ENCODE measurements around the gene GALNT10.

GALNT10 gene

DNA sequence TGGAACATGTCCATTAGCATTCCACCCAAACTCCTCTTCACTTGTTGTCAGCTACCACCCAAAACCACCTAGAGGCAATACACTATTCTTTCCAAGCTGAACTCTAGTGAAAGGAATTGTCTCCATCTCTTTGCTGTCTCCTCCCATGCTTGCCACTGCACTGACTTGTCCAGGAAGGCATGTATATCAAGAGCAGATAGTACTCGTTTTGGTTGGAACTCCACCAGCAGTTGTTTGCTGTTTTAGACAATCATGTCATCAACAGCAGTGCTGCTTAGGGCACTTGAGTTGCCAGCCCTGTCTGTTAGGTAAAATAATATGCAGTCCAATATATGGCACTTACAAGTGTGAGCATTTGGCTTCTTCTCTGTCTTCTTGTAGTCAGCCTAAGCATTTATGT lies 175.3 kb downstream of the GALNT10 start:
- no peak for DNase-seq

- no peak for DNase-seq
Measured at GRCh38 chr5:154366353-154366752, 175.8 kb downstream of the GALNT10 start.

DNA sequence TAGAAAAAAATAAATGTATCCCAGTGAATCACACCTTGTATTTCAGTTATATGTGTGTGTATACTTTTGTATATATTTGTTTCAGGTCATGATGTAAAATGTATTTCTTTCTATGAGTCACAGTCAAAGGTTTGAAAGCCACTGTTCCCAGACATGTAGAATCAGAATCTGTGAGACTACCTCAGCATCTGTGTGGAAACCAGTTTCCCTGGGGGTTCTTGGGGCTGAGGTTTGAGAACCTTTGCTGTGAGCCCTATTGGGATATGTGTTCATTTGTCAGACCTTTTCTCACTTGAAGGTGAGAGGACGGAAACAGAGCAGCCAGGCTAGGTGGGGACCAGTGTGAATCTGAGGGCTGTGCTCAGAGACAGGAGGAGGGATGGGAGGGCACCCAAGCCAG lies 176.6 kb downstream of the GALNT10 start:
- no peak for DNase-seq

- no peak for DNase-seq
Measured at GRCh38 chr5:154368041-154368800, 177.7 kb downstream of the GALNT10 start.

DNA sequence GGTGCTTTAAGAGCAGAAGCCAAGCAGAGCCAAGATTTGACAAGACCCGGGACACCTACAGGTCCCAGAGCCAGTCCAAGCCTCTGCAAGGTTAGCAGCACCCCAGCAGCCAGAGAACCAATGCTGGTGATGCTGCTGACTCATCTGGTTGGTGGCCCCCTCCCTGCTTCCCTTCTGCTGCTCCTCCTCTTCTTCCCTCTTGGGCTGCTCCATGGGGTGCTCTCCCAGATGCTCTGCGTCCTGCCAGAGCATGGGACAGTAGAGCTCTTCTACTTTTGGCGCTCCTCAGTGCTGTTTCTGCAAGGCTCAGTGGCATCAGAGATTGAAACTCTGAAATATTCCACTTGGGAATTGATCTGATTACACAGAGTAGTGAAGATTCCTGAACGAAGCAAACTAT lies 179.1 kb downstream of the GALNT10 start:
- DNase-seq = no peak

DNA sequence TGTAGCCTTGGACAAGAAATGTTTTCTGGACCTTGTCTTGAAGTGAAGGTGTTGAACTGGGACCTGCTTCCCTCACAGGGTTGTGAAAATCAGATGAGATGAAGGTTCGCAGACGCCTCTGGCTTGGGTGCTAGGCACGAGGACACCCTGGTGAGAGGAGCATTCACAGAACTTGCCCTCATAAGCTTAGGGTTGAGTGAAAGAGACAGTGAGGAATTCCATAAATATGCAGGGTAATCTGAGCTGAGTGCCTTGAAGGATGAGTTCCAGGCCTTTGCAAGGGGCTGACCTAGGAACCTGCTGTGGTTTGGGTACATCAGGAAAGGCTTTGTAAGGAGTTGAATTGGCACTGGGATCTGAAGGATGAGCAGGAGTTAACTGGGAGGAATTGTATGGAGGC lies 179.6 kb downstream of the GALNT10 start:
- DNase-seq = no peak

- no peak for DNase-seq
Measured at GRCh38 chr5:154370813-154371212, 180.3 kb downstream of the GALNT10 start.

DNA sequence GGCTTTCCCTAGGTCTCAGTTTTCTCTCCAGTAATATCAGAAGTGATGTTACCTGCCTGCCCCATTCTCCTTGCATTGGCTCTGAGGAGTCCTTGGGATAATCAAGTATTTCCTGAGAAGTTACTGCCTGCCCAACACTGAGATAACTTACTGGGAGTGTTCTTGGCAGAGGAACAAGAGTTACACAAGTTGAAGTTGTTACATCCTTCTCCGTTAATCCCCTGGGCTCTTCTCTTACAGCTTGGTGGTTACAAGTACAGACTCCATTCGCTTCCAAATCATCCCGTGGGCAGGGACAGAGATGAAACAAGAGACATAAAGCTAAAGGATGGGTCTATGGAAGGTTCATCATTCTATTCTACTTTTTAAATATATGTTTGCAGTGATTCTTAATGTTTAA lies 181.2 kb downstream of the GALNT10 start:
- DNase-seq = no peak

DNA sequence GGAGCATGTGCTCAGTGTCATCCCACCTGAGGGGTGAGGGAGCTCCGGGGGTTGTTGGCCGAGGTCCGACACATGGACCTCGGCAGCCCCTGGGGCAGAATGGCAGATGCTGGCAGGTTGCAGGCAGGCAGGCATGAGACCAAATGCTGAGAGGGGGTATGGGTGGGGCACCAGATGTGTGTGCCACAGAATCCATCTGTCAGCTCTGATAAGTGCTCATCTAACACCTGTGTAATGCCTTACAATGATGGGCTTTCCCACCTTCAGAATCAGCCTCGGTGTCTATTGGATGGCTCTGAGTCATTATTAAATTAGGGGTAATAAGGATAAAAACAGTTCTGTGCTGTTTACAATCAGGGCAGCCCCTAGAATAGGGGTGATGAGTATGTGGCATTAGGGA lies 182.1 kb downstream of the GALNT10 start:
- DNase-seq = no peak

GRCh38 chr5:154373326-154373725 lies 182.8 kb downstream of the GALNT10 start:
- no peak for DNase-seq

DNA sequence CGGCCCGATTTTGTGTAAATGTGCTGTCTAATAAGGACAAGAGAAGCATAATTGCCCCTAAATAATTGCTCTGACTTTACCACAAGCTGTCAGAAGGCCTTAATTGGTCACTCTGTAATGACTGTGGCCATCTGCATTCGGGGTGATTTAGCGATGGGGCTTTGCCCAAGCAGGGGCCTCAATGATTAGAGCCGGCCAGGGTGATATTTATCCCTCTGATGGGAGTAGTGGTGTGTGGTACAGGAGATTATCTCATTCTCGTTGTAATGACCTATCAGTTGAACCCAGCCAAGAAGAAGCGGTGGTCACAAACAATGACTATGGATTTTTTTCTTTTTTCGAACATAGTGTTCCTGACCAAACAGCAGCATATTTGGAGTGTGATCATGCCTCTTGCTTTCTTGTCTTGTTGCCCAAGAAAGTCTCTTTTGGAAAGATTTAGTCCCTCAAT lies 183.2 kb downstream of the GALNT10 start:
- DNase-seq = no peak

DNA sequence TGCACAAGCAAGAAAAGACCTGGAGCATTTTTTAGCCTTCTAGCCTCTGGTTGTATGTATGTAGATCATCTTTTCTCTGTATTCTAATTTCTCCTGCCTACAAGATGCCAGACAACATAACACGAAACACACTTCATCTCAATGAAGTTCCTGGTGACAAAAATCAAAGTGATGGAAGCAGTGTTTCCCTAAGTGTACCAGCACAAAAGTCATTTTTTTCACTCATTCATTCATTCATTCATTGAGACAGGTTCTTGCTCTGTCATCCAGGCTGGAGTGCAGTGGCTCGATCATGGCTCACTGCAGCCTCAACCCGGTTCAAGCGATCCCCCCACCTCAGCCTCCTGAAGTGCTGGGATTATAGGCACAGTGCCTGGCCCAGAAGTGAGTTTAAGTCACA lies 183.7 kb downstream of the GALNT10 start:
- DNase-seq = no peak

DNA sequence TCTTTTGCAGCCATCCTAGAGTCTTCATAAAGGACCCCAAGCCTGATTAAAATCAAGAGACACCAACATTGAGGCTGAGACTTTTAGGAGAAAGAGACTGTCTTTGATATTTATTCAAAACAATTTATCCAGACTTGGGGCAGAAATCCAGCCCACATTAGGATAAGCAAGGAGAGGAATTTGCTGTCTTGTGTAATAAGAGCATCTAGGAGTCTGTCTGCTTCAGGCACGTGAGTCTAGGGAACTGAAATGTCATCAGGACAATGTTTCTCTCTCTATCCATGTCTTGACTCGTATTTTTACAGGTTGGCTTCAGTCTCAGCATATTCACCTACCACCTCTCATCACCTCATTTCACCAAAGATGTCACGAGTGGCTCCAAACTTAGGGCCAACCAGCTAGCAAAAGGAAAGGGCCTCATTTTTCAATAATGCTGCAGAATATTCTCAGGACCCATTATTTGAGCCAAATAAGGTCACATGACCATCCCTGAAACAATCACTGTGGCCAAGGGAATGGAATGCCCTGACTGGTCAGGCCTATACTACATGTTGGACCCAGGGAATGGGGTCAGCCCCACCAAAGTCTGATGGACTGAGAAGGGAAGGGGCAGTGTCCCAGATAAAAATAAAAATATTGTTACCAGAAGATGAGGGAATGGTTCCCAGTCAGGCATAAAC lies 184.9 kb downstream of the GALNT10 start:
- no peak for DNase-seq

- no peak for DNase-seq
Measured at GRCh38 chr5:154376481-154376880, 185.9 kb downstream of the GALNT10 start.

DNA sequence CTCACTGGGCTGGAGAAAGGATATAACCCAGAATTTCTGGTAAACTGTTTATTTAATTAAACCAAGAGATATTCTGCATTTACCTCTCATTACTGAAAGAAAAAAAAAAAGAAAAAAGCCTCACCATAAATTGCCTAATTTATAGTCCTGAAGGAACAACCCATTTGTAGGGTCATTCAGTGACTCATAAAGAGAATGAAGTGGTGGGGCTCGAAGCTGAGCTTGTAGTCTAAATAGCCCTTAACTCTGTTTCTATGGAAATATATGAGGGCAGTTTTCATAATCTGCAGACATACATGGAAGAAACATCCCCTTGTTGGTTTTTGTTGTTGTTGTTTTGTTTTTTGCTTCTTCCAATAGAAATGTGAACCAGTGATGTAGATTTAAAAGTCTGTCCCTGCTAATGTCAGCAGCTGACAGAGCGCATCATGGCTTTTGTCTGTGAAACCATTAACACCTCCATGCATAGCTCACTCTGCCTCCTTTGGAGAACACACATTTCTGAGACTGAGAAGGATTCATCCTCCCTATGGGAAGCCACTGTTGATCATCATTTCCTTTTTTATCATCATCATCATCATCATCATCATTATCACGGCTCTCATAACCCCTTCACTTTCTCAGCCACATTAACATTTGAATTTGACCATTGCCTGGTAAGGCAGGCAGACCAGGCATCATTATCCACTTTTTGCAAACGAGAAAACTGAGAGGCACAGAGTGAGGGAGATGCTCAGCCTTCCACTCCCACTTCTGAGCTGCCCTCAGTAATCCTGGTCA lies 187.4 kb downstream of the GALNT10 start:
- no peak for DNase-seq

GRCh38 chr5:154380263-154380662 lies 189.7 kb downstream of the GALNT10 start:
- DNase-seq = no peak

DNA sequence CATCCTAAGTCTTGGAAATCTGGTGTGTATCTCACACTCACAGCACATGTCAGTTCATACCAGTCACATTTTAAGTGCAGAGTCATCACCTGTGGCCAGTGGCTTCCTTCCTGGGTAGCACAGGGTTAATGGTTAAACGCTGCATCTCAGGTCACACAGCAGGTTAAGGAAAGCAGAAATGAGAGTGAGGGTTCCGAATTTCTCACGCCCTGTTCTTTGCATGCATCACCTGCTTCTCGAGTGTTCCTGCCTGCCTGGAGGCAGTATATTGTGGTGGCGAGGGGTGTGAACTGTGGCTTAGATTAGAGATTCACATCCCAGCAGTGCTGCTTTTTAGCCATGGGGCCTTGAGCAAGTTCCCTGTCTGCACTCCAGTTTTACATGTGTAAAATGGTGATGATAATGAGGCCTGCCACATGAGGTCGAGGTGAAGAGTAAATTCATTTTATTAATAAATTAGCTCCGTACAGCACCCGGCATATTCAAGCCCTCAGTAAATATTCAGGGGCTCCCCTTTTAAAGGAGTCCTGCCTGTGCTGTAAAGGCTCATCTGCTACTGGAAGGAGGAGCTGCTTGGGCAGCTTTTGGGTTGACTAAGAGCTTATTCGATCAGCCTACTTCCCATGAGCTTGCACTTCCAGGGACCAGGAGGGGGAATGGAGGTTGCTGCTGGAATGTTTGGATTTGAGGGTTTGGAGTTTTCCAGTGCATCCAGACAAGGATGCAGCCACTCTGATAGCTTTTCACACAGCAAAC lies 194.1 kb downstream of the GALNT10 start:
- DNase-seq = no peak

GRCh38 chr5:154385236-154385512 lies 194.6 kb downstream of the GALNT10 start:
- no peak for DNase-seq

GRCh38 chr5:154386952-154387629 lies 196.6 kb downstream of the GALNT10 start:
- no peak for DNase-seq

DNA sequence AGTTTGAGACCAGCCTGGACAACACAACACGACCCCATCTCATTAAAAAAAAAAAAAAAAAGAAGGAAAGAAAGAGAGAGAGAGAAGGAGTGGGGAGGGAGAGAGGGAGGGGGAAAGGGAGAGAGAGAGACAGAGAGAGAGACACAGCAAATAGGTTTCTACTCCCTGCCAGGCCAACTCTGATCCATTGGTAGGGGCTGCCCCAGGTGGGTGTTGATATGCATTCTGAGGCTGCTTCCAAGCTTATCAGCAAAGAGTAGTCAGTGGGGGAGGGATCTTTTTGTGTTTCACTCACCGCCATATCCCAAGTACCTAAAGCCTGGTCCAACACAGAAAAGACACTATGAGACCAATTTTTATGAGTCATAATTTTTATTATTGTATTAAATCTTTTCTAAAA lies 198.3 kb downstream of the GALNT10 start:
- no peak for DNase-seq

GRCh38 chr5:154390096-154390495 lies 199.6 kb downstream of the GALNT10 start:
- DNase-seq = no peak

GRCh38 chr5:154390746-154391359 lies 200.3 kb downstream of the GALNT10 start:
- DNase-seq = no peak

Measured in NCI-H1048 (cell line).